HUDEP-2 (cell line): ENCODE results near the gene NR6A1.

Source experiments
- DNase-seq, 76 experiments: peaks; one replicate each; lab custom pipeline; 2025; ENCODE audit not compliant: unreplicated experiment in 76 of 76; lab: John Stamatoyannopoulos, UW

The NR6A1 gene

GRCh38 chr9:124550072-124550471 is 221.0 kb downstream of the NR6A1 start:
- DNase-seq: no peak

GRCh38 chr9:124549016-124549415 is 222.1 kb downstream of the NR6A1 start:
- no peak for DNase-seq

- no peak for DNase-seq
Measured at GRCh38 chr9:124544535-124544934, 226.6 kb downstream of the NR6A1 start.

GRCh38 chr9:124541824-124542223 is 229.3 kb downstream of the NR6A1 start:
- no peak for DNase-seq

DNA sequence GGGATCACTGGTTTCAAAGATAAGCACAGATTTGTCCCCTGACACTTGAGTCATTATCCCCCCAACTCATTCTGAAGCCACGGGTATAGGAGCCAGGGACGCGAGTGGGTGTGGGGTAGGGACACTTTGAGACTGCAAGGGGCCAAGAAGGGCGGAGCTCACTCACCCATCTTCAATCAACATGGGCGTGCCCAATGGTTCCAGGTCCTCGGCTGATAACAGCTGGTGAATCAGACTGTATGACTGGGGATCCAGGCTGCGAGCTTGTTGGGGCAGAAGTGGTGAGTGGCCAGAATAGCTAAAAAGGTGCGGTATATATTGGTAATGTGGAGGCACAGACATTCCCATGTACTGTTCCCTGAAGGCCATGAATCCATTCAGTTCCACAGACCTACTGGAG is 233.2 kb downstream of the NR6A1 start:
- peak in 68 of 76 experiments; percentile 4 to 82 (median 48) for DNase-seq

GRCh38 chr9:124535846-124536245 is 235.3 kb downstream of the NR6A1 start:
- DNase-seq: no peak

- peak in 1 of 76 experiments; percentile 8 for DNase-seq
Measured at GRCh38 chr9:124532897-124533296, 238.2 kb downstream of the NR6A1 start.

DNA sequence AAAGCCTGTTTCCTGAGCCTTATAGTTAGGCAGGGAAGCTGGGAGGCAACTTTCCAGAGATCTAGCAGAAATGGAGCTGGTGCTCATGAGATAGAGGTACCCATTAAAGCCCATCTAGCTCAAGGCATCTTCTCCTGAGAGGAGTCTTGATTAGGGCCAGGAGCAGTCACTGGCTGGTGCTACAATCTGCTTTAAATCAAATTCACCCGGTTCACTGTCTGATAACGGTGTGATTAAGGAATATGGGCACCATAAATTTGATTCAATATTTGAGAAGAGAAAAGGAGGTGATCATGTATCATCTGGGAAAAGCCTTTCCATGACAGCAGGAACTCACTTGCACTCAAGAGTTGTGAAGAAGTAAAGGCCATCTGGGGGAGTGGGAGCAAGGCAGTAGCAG is 240.0 kb downstream of the NR6A1 start:
- DNase-seq: no peak

- DNase-seq: no peak
Measured at GRCh38 chr9:124530246-124530645, 240.9 kb downstream of the NR6A1 start.

DNA sequence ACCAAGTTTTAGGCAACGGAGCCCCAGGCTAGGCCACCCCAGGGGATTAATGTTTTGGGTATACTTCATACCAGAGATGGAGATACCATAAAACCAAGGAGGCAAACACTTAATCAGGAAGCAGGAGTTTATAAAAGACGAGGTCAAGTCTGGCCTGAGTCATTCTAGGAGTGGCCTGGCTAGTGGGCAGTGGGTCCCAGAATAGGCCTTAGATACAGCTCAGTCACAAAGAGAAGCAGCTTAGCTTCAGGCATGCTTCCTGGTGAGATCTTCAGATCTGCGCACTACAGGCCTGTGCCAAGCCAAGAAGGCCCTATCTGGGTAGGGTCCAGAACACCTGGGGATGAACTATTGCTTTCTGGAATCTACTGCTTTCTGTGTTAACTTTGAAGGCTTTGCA is 243.3 kb downstream of the NR6A1 start:
- no peak for DNase-seq

DNA sequence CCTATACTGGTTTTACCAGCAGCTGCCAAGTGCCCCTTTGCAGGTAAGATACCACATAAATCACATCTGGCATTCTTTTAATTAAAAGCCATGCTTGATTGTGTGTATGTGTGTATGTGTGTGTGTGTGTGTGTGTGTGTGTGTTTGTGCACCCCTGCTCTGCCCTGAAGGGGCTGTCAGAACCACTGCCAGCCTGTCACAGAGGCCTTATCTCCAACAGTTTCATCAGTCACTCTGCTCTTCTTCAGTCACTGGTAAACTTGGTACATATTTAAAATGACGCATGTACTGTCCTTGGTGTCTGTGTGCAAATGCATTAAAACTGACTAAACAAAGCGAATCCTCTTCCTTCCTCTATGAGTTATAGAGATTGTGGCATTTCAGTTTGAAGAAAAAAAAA is 244.9 kb downstream of the NR6A1 start:
- DNase-seq: no peak

DNA sequence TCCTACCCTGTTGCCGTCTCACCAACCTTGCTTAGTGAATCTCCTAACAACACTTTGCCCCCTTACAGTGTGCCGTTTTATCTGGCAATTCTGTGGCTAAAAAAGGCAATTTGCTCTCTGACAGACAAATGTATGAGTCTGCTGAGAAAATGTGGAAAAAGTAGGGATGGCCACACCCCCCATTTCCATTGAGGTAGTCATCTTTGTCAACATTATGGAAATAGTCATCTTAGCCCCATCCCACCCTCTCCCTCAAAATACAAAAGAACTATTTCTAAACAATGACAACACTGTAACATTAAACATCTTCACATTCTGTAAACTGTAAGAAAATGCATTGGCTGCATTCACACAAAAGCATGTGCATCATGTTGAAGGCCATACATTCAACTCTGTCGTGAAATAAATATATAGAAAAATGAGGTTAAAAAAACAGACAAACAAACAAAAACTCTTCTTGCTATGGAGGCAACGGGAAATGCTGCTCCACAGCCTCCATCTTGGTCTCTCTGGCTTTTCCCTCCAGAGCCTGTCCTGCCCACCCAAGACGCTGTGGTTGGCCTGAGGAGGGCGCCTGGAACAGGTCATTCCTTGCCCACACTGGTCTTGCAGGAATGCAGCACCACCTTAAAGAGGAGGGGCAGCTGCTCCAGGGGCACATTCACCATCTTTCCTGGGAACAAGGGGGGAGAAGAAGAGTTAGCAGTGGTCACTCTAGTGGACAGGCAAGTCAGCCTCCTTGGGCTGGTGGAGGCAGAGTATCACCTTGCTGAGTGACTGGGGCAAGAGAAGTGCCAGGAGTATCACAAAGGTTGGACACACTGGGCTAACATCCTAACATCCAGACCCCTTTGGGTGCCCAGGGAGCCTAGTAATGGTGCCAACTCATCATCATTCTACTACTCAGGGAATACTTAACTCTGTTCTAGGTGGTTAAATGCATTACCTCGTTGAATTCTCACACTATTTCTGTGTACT is 248.7 kb downstream of the NR6A1 start:
- DNase-seq: no peak

DNA sequence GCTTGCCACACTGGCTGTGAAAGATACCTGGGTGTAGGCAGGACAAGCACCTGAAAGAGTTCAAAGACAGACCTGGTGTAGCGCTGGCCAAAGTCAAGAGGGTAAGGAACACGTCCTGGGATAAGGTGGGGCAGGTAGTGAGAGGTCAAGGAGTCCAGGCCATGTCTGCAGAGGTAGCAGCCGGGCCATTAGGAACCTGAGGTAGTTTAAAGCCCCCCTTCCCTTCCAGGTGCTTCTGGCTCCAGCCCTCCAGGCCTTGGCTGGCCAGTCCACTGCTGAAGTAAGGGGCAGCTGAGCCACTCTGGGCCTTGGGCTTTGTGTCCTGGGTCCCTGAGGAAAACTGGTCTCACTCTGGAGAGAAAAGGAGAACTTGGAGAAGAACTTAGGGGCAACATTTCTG is 250.0 kb downstream of the NR6A1 start:
- no peak for DNase-seq

DNA sequence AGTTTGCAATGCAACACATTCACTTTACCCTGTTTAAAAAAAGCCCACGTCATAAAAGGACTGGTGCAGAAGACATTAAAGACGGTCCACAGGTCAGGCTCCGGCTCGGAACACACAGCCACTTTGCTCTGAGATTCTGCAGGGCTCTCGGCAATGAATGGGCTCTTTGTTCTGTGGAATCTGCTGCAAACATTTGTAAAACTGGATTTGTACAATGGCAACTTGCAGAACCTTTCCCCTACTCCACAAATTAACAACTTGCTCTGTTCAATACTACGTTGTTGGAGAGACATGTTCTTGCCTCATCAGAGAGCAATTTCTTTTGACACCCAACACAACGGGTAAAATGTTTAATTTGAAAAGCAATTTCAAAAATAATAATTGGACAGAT is 250.9 kb downstream of the NR6A1 start:
- no peak for DNase-seq

DNA sequence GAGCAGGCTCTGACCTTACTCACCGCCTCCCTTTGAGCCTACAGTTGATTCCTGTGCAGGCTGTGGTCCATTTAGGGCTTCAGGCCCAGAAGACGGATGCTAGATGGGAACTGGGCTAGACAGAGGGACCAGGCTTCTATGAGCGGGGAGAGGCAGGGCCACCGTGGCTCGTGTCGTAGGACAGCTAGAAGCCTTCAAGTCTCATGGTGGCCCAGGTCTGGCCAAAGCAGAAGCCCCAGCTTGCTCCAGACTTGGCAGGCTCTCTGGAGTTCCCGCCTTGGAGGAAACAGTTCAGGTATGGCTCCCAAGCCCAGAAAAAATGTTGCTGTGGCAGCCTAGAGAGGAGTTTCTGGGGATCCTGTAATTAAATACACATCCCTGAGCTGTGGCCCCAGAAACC is 253.0 kb downstream of the NR6A1 start:
- no peak for DNase-seq

- no peak for DNase-seq
Measured at GRCh38 chr9:124517600-124517999, 253.5 kb downstream of the NR6A1 start.

GRCh38 chr9:124514874-124515273 is 256.2 kb downstream of the NR6A1 start:
- DNase-seq: no peak

DNA sequence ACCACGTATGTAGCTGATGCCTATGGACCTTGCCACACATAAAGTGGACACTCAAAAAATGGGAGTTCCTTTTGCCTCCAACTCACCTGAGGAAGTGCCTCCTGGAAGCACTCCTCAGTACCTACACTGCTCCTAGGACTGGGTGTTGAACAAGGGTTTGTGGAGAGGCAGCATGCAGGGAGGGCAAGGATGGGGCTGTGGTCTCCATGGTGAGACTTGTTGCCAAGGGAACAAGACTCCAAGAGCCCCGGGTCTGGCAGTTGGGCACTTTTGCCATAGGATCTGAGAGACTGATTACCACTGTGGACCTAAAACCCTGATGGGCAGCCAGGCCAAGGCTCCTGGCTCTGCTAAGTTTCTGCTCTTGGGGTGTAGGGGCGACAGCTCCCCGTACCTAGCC is 257.0 kb downstream of the NR6A1 start:
- no peak for DNase-seq

DNA sequence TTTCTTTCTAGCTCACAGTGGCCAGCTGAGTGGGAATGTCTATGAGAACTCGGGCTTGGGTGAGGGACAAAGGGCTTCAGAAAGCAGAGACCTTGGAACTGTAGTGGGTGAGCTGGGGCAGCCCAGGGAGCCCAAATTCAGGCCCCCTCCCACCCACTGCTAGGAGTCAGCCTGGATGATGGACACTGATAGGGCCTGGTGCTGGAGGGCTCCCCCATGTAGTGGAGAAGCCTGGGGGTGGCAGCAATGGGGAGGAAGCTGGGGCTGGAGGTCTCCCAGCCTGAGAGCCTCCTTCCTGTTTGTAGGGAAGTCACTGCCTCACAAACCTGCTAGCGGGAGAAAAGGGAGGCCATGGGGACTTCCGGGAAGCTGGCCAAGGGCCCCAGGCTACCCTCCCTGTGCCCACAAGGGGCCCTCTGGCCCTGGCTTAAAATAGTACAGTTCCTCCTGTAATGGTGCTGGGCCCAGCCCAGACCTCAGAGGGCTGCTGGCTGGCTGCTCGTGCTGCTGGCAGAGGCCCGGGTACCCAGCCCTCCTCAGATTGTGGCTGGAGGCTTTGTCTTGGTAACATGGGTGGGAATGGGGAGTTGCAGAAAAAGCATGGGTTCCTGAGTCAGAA is 257.6 kb downstream of the NR6A1 start:
- peak in 59 of 76 experiments; percentile 14 to 66 (median 39) for DNase-seq

- peak in 59 of 76 experiments; percentile 18 to 88 (median 52) for DNase-seq
Measured at GRCh38 chr9:124512806-124513204, 258.3 kb downstream of the NR6A1 start.

DNA sequence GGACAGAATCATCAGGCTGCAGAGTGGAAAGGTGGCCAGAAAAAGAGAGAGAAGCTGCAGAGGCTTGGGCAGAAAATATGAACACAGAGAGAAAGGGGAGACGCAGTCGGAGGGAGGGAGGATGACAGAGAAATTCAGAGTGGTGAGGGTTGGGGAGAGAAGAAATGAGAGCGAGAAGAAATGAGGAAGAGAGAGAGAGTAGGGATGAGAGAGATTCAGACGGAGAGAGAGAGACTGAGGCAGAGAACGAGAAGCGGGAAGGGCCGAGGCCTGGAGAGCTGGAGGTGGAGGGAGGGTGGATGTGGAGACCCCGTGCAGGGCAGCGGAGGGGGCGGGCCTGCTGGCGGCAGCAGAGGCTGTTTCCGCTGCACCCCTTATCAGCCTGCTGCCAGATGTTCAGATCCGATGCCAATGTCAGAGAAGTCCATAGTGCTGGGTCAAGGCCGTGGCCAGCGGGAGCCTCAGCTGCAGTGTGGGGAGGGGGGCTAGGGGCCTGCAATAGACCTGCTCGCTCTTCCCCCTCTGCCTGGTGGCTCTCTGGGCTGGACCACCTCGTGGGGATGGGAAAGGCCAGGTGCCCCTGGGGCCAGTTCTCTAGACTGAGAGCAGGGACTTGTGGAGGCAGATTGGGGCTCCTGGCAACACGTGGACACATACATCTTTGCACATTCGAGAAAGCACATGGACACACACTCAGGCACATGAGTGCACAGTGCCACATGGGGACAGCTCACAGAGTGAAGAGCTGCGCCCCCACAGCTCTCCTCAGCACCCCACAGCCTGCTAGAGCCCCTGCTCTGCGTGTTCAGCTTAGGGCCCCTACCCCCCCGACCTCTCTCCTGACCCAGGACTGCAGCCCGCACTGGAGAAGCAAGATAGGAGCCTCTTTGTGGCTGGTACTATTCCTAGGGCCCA is 259.0 kb downstream of the NR6A1 start:
- DNase-seq: peak in 73 of 76 experiments; percentile 18 to 91 (median 69)
